Esophagus muscularis mucosa (tissue), 4 donors: ENCODE data around the gene KCNH4. TPM values are rescaled to one million over a fixed set of nuclear protein-coding genes. Genes with fewer than 3 reads are reported as not detected.
"Not testable (repeated sequence)": the region's sequence is repeated elsewhere in the genome, so short reads cannot be mapped to it uniquely, and the experiment has no call there.

Experiments
- DNase-seq: peaks from one replicate; pipeline ENCODE4 v3.0.0-alpha.2; 2017; ENCODE audit errors: extremely low spot score
- H3K27ac ChIP-seq, 4 donors: fragments of 200-600 bp; sonication (generic); replicated peaks in 1 of 4; 1 replicate in 3 of 4; 2 replicates in 1 of 4; pipeline ENCODE4 v1.5.1; 2016 to 2019; ENCODE audit warnings: mild to moderate bottlenecking in 1 of 4
- H3K27me3 ChIP-seq, 4 donors: fragments of 200-600 bp; sonication (generic); one replicate each; pipeline versions ENCODE4 v1.5.1 to v1.6.0; 2016 to 2019
- H3K36me3 ChIP-seq, 4 donors: fragments of 200-600 bp; sonication (generic); one replicate each; pipeline ENCODE4 v1.5.1; 2016 to 2019
- H3K4me1 ChIP-seq, 4 donors: fragments of 200-600 bp; sonication (generic); one replicate each; pipeline ENCODE4 v1.5.1; 2016 to 2019
- H3K4me3 ChIP-seq, 4 donors: fragments of 200-600 bp; sonication (generic); 1 replicate in 2 of 4; 2 replicates in 2 of 4; pipeline ENCODE4 v1.5.1; 2016 to 2019; ENCODE audit warnings: mild to moderate bottlenecking in 4 of 4, moderate library complexity in 1 of 4
- H3K9me3 ChIP-seq, 4 donors: fragments of 200-600 bp; sonication (generic); 1 replicate in 3 of 4; 2 replicates in 1 of 4; pipeline ENCODE4 v1.5.1; 2016 to 2019
- EP300 ChIP-seq: sonication (generic); formaldehyde crosslinking; IDR thresholded peaks from one replicate; pipeline ENCODE4 v1.6.1; 2017; ENCODE audit warnings: antibody characterized with exemption
- POLR2A ChIP-seq: fragments of 450-650 bp; IDR thresholded peaks from one replicate; pipeline ENCODE4 v1.6.1; 2017; ENCODE audit warnings: antibody characterized with exemption, moderate library complexity, mild to moderate bottlenecking, low read depth
- POLR2AphosphoS5 ChIP-seq, 2 donors: sonication (generic); formaldehyde crosslinking; IDR thresholded peaks; one replicate each; pipeline ENCODE4 v1.6.1; 2017; ENCODE audit warnings: antibody characterized with exemption in 2 of 2
- WGBS: methylation state at CpG from one replicate; pipeline ENCODE4 v1.1.5; 2018; 5-methylcytosine and 5-hydroxymethylcytosine counted together
- intact Hi-C: fragments of 100-400 bp; cut with DNase I; formaldehyde crosslinking; loops from one replicate; pipeline ENCODE4 v1.15.1; 2023
- total RNA-seq, 4 donors: library from RNA; depleted of rRNA; stranded (reverse); fragments of >200 nt; gene quantifications; one replicate each; pipeline versions ENCODE4 v1.1.0 to v1.2.1, GENCODE V29; 2016
- TF ChIP-seq, protein P1 (sequence below), 3 experiments: fragments of 200-600 bp in 2 of 3; fragments of 450-650 bp in 1 of 3; sonication (generic) in 2 of 3; IDR thresholded peaks; one replicate each; pipeline ENCODE4 v1.5.1; 2017 to 2019; ENCODE audit warnings: antibody characterized with exemption in 3 of 3, mild to moderate bottlenecking in 2 of 3, moderate library complexity in 1 of 3

The KCNH4 gene
- total RNA-seq, 4 donors from 2014 or later: 0.17 to 0.42 (median 0.26) TPM

DNA sequence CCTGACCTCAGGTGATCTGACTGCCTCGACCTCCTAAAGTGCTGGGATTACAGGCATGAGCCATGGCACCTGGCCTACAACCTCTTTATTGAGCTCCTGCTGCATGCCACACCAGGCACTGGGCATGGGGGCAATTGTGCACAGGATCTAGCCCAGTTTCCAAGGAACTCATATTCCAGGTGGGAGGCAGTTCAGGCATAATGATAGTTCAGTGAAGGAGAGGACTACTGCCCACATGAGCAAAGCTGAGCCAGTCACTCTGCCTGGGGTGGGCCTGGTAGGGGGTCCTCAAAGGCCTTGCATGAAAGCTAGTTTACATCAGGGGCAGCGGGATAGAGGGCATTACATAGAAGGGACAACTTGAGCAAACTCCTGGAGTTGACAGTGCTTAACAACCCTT is 6.9 kb upstream of the KCNH4 start:
- DNase-seq: no peak
- peaks cover 0 to 8% (median 0%) of the 10 kb centered on the region in 4 donors for H3K36me3 ChIP-seq
- no peaks in the 10 kb centered on the region for H3K9me3 ChIP-seq
- no peak overlapping the region for H3K4me3 ChIP-seq
- intact Hi-C loops: no loop called here
- no peak overlapping the region for H3K27ac ChIP-seq
- 83% methylated on average over 2 of the region's 2 CpGs for WGBS
- H3K4me1 ChIP-seq: peaks cover 21 to 30% (median 26%) of the 10 kb centered on the region in 4 donors
- no peak for TF ChIP-seq POLR2AphosphoS5 (IDR thresholded peaks at IDR 0.05)
- H3K27me3 ChIP-seq: no peaks in the 10 kb centered on the region

GRCh38 chr17:42186191-42186590 is 5.2 kb upstream of the KCNH4 start:
- DNase-seq, H3K27ac ChIP-seq, H3K36me3 ChIP-seq, H3K4me3 ChIP-seq, intact Hi-C loops, H3K9me3 ChIP-seq: not testable (repeated sequence)
- H3K4me1 ChIP-seq: peaks cover 21 to 29% (median 25%) of the 10 kb centered on the region in 4 donors
- WGBS: 83% methylated on average over 5 of the region's 5 CpGs
- peaks cover 0 to 15% (median 6%) of the 10 kb centered on the region in 4 donors for H3K27me3 ChIP-seq

DNA sequence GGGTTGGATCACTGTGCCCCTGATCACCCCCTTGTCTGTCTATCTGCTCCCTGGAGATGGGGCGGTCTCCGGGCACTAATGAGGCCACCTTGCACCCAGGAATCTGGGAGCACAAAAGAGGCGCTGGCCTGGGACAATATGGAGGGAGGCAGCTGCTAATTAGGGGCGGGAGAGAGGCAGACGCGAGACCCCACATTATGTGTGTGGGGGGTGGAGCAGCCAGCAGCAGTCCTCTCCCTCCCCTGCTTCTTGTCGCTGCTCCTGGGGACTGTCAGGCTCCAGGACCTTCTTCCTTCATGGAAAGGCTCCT is 4.6 kb upstream of the KCNH4 start:
- H3K36me3 ChIP-seq: peaks cover 0 to 8% (median 0%) of the 10 kb centered on the region in 4 donors
- TF ChIP-seq POLR2A: no peak
- H3K4me3 ChIP-seq: no peak overlapping the region
- 53% methylated on average over 4 of the region's 7 CpGs for WGBS
- intact Hi-C loops: no loop called here
- DNase-seq: no peak
- H3K27me3 ChIP-seq: peaks cover 0 to 21% (median 12%) of the 10 kb centered on the region in 4 donors
- H3K9me3 ChIP-seq: no peaks in the 10 kb centered on the region
- H3K4me1 ChIP-seq: peaks cover 28 to 35% (median 31%) of the 10 kb centered on the region in 4 donors
- no peak overlapping the region for H3K27ac ChIP-seq

- Histone ChIP-seq H3K4me1 (peaks cover 31 to 41% (median 36%) of the 10 kb centered on the region in 4 donors), H3K36me3 (peaks cover 0 to 5% (median 0%) of the 10 kb centered on the region in 4 donors), H3K4me3 (peak within 1 kb of the TSS; percentile 59 to 67 (median 60)), H3K27ac (peak within 1 kb of the TSS; percentile 63 to 77 (median 71)), H3K9me3 (no peaks in the 10 kb centered on the region), H3K27me3 (peaks cover 0 to 27% (median 17%) of the 10 kb centered on the region in 4 donors)
- DNase-seq: no peak
- no peak for TF ChIP-seq POLR2AphosphoS5 (IDR thresholded peaks at IDR 0.05)
- TF ChIP-seq POLR2A: no peak
- TF ChIP-seq EP300: no peak
- TF ChIP-seq, protein P1, sequence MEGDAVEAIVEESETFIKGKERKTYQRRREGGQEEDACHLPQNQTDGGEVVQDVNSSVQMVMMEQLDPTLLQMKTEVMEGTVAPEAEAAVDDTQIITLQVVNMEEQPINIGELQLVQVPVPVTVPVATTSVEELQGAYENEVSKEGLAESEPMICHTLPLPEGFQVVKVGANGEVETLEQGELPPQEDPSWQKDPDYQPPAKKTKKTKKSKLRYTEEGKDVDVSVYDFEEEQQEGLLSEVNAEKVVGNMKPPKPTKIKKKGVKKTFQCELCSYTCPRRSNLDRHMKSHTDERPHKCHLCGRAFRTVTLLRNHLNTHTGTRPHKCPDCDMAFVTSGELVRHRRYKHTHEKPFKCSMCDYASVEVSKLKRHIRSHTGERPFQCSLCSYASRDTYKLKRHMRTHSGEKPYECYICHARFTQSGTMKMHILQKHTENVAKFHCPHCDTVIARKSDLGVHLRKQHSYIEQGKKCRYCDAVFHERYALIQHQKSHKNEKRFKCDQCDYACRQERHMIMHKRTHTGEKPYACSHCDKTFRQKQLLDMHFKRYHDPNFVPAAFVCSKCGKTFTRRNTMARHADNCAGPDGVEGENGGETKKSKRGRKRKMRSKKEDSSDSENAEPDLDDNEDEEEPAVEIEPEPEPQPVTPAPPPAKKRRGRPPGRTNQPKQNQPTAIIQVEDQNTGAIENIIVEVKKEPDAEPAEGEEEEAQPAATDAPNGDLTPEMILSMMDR (IDR thresholded peaks at IDR 0.05): no peak
- 76% methylated on average over 5 of the region's 11 CpGs for WGBS
- intact Hi-C loops: no loop called here
Observed at GRCh38 chr17:42184713-42185620, 4.0 kb upstream of the KCNH4 start, which contains the start of gene HCRT. Gene HCRT, minus strand, starts transcription at chr17:42185452. Its CDS starts 87 bp downstream, at chr17:42185365.

DNA sequence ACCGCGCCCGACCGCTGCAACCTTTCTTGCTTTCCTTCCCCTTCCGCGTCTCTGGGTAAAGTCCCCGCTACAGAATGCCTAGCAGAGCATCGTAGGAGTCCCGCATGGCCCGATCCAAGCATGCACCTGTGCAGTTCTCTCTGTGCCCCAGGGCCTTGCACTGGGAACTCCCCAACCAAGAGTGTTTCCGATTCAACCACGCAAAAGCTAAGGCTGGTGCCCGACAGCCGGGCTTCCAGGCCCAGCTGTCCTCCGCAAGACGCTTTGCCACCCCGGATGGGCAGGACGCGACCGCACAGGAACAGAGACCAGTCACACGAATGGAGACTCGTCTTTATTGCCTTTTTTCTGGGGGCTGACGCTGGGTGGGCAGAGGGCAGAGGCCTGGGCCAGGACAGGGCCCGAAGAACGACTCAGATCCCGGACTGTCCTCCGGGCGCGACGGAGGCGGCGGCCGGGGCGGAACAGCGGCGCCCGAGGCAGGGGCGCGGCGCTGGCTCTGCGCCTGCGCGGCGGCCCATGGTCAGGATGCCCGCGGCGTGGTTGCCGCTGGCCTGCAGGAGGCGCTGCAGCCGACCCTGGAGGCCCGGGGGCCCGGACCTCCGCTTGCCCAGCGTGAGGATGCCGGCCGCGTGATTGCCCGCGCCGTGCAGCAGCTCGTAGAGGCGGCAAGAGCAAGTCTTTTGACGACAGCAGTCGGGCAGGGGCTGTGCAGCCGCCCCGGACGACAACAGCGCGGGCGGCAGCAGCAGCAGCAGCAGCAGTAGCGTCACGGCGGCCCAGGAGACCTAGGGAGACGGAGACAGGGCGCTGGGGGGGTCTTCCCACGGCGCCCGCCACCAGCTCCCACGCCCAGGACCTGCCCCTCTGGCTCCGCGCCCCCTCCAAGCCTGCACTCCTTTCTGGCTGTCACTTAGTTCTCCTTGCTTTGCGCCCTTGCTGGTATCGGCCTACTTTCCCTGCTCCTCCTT is 3.1 kb upstream of the KCNH4 start:
- TF ChIP-seq POLR2A (no peak), EP300 (no peak), POLR2AphosphoS5 (IDR thresholded peaks at IDR 0.05) (peak; percentile 46 to 73)
- TF ChIP-seq, protein P1 (IDR thresholded peaks at IDR 0.05): peak; percentile 88 to 93 (median 89)
- intact Hi-C loops: no loop called here
- Histone ChIP-seq H3K4me3 (peak overlapping the region; percentile 59 to 67 (median 60)), H3K4me1 (peaks cover 31 to 42% (median 36%) of the 10 kb centered on the region in 4 donors), H3K27ac (peak overlapping the region; percentile 63 to 77 (median 71)), H3K36me3 (no peaks in the 10 kb centered on the region), H3K27me3 (peaks cover 0 to 32% (median 19%) of the 10 kb centered on the region in 4 donors), H3K9me3 (no peaks in the 10 kb centered on the region)
- 11% methylated on average over 27 of the region's 83 CpGs for WGBS
- DNase-seq: no peak
